DMS79 (cell line): ENCODE data around the gene CDHR5.
"Not testable (repeated sequence)": the region's sequence is repeated elsewhere in the genome, so short reads cannot be mapped to it uniquely, and the experiment has no call there.

Experiments
- DNase-seq: peaks from one replicate; lab custom pipeline; 2025; lab: John Stamatoyannopoulos, UW

The CDHR5 gene

DNA sequence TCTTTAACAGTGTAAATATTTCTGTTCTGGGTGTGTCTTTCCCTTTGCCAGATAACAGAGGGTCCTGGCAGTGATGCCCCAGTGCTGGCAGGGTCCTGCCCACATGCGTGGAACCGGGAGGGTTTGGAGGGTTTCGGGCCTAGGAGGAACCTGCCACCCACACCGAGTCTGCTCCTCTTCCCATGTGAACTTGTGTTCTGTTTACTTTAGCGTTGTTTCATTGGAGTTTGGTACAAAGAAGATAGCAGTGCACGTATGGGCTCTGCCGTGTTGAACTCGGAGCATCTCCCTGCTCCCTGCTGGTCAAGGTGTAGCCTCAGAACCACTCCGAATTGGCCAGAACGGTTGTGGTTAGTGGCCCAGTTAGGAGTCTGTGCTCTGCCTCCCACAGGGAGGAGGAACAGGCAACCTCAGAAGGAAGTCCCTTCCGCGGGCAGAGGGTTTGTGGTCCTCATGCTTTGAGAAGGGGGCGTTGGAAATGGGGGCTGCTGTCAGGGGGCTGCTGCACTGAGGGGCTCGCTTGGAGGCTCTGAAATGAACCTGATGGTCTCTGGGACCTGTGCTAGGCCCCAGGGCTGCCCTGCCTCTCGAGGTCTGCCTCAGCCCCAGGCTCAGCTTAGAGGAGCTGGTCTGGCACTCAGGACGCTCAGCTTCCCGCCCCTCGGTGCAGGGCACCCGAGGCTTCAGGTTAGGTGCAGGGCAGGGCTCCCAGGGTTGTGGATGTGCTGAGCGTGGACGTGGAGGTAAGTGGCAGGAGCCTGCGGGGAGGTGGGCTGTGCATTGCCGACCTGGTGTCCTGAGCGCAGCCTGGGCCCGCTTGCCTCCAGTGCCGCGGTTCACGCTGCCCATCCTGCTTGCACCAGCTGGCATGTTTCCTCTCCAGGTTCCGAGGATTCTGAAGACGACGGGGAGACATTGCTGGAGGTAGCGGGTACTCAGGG, 38.1 kb downstream of the CDHR5 start:
- no peak for DNase-seq

DNA sequence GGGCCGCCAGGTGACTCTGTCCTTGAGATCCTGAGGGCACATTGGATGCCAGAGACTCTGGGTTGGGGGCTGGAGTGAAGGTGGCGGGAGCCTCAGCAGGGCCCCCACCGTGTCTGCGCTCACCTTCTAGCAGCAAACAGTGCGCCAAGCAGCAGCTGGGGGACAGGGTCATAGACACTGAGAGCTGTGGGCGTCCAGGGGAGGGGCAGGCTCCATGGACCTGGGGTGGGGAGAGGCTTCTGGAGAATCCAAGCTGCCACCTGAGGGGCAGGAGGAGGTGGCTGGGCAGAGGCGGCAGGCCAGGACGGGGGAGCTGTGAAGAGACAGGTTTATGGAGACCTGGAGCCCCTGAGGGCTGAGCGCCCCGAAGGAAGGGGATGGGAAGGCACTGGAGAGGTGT, 40.5 kb downstream of the CDHR5 start:
- DNase-seq, result no peak

DNA sequence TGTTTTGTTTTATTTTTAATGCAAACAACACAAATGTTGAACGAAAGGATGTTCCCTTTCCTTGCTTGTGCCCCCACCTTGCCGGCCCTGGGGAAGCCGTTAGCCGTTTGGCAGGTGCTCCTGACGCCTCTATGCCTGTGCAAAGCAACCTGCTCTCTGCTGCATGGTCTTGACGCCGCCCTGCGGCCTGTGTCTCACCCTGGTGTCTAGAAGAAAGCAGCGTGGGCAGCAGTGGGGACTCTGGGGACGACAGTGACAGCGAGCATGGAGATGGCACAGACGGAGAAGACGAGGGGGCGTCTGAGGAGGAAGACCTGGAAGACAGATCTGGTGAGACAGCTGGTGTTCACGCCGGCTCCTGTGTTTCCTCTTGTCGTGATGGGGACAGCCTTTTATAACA, 43.0 kb downstream of the CDHR5 start:
- DNase-seq, result no peak

DNA sequence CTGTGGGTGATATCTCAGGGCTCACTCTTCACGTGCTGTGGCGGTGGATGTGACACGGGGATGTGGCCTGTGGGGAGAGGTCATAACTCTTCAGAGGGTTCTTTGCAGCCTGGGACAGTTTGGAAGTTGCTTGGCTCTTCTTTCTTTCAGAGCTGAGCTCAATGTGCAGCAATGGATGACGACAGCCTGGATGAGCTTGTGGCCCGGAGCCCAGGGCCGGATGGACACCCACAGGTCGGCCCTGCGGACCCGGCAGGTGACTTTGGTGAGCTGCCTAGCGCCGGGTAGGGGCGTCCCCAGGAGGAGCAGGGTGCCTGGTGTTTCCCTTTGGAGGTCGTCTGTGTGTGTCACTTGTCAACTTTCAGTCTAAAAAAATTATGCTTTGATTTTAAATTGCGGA, 43.4 kb downstream of the CDHR5 start:
- DNase-seq, result no peak

DNA sequence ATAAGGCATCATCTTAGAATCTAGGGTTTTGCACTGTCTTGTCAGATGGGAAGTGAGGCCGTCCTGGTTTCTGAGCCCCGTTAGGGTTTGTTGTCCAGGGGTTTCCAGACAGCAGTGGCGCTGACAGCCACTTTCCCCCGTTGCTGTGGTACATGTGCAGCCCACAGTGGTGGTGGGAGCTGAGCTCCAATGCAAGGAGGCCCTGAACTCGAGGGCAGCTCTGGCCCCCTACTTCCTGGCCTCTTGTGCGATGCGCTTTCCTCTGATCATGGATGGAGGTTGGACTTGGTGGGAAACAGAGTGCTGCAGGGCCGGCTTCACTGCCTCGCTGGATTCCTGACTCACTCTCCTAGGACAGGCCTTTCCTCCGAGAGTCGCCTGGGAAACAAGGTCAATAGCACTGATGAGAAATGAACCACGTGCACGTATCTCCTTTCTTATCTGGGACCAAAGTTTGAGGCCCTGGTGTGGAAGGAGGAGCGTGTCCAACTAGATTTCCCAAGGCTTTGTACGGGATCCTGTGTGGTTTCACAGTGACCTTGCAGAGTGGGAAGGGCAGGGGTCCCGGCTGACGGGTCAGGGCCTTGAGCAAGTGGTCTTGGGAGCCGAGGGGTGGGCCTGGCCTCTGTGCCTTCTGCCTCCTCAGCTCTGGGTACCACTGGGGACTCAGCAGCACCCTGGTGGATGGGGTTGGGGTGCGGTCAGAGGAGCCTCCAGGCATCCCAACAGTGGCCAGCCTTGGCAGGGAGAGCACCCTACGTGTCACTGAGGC, 44.7 kb downstream of the CDHR5 start:
- no peak for DNase-seq

DNA sequence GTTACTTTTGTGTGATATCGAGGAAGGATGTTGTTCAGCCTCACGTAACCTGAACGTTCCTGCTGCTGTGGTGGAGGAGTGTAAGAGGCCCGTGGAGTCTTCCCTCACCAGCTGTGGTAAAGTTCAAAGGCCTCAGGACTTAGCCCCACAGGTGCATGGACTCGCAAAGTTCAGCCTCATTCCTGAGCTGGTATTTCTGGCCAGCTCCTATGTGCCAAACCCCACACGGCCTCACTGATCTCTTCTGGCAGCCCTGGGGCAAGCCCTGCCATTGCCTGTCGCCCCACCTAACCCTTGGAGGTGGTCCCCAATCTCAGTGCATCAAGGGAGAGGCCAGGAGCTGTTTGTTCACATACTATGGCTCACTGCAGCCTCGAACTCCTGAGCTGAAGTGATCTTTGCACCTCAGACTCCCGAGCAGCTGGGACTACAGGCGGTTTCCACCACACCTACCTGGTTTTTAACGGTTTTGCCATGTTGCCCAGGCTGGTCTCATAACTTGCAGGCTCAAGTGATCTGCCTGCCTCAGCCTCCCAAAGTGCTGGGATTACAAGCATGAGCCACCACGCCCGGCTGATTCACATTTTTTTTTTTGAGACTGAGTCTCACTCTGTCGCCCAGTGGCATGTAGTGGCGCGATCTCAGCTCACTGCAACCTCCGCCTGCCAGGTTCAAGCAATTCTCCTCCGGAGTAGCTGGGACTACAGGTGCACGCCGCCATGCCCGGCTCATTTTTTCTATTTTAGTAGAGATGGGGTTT, 46.3 kb downstream of the CDHR5 start:
- no peak for DNase-seq

DNA sequence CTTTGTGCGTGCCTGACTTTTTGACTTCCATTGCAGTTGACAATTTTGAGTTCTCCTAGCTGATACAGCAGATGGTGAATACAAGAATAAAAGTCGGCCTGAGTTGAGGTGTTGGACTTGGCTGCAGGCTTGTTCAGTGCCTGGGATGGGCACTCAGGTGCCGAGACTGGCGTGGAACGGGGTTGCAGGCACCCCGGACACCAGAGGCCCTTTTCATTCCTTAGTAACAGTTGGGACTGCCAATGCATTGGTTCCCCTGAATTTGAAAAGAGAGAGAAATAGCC, 47.2 kb downstream of the CDHR5 start:
- DNase-seq, result no peak

DNA sequence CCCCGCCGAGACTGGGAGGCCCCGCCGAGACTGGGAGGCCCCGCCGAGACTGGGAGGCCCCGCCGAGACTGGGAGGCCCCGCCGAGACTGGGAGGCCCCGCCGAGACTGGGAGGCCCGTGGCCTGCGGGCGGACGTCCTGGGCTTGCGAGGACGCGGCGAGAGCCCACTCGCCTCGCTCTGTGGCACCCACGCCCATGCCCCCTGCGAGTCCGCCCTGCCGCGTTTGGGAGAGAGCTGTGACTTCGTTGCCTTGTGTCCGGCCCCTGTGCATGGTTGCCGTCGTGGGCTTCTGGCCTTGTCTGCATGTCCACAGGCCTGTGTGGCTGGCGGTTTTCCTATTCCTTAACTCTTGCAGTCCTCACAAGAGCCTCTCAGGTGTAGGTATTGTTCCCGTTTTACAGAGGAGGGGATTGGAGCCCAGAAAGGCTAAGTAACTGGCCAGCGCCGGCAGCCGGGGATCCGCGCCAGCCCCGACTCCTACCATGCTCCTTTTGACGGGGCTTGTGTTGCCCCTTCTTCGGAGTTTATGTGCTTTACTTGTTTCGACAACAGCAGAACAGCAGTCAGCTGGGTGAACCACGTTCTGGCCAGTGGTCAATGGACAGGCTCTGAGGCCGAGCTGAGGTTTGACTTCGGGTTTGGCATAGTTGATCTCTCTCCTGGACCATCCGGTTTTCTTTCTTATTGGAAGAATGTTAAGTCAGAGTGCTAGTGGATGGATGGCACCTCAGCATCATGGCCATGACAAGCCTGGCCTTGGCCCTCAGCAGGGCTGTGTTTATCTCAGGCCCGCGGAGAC, 47.7 kb downstream of the CDHR5 start:
- no peak for DNase-seq

DNA sequence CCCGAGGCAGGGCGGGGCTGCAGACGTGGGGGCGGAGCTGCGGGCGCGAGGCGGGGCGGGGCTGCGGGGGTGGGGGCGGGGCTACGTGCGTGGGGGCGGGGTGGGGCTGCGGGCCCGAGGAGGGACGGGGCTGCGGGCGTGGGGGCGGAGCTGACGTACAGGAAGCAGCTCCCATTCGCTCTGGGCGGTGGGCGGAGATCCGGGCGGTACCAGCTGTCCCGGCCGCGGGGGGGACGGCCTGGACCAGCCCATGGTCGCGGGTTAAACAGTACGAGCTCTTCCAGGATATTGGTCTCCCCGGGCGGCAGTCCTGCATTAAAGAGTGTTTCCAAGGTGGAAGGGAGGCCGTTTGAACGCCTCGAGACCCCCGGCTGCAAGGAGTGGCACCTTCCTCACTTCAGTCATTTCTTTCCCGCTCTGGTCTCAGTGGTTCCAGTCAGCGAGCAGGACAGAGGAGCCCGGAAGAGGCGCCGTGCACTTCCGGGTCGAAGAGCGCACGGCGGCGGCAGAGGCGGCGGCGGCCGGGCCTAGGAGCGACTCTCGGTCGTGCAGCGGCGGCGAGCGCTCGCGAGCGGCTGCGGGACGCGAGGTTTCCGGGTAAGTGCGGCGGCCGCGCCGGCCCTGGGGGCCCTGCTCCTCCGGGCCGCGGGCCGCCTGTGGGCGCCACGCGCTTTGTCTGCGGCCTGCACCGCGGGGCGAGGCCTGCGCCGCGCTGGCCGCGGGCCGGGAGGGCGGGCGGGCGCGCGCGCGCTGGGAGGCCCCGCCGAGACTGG, 48.6 kb downstream of the CDHR5 start, which contains the start of gene PHRF1:
Gene PHRF1 (plus strand): TSS at position 475 of the 773 bp plus-strand sequence. CDS start 5,043 bp downstream, outside the sequence.
- DNase-seq, result peak; percentile 61

DNA sequence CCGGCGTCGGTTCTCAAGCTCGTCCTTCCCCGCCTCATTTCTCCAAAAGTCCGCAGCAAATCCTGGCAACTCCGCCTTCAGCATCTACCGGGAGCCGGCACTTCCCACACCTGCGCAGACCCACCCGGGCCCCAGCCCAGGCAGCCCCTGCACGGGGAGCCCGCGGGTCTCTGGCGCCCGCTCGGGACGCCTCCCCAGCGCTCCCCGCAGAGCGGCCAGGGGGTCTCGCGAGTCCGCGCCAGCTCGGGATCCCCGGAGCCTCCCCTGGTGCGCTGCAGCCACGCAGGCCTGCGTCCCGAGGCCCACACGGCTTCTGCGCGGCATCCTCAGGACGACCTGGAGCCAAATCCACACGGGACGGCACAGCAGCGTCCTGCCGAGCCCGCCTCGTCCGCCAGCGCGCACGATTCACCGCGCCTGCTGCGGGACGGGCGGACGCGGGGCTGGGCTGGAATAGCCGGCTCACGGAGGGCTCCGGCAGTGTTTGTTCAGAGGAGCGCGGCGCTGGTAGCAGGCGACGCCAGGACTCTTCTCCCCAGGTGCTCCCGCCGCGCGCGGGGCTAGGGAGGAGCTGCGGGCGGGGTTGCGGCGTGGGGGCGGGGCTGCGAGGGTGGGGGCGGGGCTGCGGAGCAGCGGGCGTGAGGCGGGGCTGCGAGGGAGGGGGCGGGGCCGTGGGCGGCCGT, 49.3 kb downstream of the CDHR5 start:
- DNase-seq, result no peak

DNA sequence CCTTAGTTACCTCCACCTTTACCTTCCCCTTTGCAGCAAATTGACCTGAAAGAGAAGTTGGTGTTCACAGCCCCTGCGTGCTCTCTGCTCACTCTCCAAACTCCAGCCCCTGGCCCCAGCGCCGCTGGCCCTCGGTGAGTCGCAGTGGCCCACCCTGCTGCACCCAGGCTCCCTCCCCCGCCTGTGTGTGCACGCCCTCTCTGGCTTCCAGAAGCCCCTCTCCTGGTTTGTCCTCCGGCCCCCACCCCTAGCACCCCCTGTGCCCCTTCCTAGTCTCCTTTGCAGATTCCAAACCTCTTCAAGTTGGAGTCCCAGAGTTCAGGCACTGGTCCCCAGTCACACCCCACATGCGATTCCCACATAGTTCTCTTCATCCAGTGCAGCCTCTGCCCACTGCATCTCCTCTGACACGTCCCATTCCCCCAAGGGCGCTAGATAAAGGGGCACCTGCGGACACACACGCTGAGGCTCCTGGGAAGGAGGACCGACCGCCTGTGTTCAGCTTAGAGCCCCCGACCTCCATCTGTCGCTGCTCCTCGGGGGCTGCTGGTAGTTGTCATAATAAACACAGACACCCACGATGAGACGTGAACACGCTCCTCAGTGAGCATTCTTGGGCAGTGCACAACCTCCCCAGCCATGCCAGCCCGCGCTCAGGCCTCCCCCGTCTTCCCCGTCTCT, 50.0 kb downstream of the CDHR5 start:
- no peak for DNase-seq

DNA sequence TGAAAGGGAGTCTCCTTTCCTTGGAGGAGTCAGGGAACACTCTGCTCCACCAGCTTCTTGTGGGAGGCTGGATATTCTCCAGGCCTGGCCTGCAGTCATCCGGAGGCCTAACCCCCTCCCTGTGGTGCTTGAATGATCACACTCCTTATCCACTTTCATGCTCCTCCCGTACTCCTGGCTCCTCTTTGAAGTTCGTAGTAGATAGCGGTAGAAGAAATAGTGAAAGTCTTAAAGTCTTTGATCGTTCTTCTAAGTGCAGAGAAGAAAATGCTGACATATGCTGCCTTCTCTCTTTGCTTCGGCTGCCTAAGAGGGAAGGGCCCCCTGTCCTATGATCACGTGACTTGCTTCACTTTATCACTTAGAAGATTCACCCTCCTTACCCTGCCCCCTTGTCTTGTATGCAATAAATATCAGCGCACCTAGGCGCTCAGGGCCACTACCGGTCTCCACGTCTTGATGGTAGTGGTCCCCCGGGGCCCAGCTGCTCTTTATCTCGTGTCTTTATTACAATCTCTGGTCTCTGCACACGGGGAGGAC, 50.7 kb downstream of the CDHR5 start:
- DNase-seq, result not testable (repeated sequence)

DNA sequence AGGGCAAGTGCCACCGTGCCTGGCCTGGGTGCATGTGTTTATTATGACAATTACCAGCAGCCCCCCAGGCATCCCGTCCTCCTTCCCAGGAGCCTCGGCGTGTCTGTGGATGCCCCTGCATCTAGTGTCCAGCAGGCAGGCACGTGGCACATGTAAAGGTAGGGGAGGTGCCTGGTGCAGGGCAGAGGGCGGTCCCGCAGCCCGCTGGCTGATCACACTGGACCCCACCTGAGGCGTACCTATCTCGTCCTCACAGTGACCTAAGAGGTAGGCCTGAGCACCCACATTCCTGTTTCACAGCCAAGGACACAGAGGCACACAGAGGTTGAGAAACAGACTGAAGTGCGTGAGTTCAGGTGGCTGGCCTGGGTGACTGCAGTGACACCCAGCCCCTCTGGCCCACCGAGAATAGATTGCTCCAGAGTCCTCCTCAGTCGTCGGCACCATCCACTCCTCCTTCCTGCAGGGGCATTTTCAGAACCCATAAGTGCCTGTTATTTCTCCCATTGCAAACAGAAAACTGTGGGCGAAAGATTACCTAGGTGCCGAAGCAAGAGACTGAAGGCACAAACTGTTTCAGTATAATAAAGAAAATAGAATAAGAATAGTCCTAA, 51.5 kb downstream of the CDHR5 start:
- DNase-seq, result no peak

DNA sequence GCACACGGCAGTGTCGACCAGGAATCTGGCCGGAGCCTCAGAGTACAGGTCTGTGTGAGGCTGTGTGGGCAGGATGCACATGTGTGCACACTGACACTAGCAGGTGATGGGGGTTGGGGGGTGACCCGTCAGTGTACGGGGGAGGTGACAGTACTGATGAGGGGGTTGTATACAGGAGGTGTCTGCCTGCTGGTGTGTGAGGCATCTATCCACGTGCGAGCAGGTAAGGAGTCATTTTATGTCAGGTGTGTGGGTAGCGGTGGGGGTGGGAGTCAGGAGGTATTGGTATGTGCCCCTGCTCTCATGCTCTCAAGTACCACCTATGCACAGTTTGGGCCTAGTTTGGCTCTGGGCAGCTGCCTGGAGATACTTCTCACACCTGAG, 53.0 kb downstream of the CDHR5 start:
- DNase-seq, result no peak

DNA sequence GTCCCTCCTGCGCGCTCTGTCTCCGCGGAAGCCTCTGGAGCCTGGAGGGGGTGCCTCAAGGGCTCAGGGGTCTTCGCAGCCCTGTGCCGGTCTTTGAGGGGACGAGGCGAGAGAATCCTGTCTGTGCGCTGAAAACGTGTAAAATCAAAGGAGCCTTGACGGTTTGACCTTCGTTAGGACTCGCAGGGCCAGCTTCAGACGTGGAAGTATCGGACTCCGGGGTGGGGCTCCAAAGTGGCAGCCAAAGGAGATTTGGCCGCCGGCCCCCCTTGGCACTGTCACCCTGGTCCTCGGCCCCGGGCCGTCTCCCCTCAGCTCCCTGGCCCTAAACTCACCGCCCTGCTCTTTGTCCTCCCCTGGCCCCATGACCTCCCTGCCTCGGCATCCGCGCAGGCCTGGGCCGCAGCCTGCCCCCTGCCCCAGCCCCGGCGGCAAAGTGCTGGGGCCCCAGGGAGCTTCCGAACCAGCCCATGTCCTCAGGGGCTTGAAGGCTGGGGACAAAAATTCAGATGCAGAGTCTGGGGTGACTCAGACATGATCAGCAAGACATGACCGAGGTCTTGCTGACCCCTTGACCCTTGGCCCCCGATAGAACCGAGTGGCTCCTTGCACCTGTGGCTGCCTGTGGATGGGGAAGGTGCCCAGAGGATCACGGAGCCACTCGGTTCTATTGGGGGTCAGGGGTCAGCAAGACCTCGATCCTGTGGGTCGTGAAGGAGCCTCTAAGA, 55.4 kb downstream of the CDHR5 start:
- DNase-seq, result no peak

DNA sequence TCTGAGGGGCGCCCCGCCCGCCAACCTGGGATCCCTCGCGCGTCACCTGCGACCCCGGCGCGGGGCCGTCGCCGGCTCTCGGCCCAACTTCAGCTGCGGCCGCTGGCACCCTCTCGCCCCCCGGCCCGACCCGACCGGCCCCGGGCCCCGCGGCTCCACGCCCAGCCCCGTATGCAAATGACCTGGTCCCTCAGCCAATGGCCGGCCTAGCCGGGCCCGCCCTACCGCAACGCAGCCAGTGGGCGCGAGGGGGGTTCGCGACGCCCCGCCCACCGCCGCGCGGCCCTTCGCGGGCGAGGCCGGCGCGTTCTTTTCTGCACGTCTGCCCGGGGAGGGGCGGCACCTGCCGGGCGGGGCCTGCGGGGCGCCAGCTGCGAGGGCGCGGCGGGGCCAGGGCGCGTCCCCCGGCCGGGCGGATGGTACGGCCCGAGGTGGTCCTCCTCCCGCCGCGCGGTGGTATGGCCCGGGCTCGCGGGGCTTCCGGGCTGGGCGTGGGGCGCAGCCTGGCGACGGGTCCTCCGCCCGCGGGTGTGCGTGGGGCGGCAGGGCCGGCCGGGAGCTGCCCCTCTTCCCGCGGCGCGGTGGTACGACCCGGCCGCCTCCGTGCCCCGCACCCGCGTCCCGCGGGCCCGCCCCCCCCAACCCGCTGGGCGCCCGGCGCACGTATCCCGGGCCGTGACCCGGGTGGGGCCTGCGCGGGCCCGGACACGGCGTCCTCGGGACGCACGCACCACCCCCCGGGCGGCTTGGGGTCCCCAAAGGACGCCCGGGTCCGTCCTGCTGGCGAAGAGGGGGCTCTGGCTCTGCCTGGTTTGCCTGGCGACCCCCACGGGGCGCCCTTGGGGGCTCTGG, 56.2 kb downstream of the CDHR5 start:
- DNase-seq, result peak; percentile 73

DNA sequence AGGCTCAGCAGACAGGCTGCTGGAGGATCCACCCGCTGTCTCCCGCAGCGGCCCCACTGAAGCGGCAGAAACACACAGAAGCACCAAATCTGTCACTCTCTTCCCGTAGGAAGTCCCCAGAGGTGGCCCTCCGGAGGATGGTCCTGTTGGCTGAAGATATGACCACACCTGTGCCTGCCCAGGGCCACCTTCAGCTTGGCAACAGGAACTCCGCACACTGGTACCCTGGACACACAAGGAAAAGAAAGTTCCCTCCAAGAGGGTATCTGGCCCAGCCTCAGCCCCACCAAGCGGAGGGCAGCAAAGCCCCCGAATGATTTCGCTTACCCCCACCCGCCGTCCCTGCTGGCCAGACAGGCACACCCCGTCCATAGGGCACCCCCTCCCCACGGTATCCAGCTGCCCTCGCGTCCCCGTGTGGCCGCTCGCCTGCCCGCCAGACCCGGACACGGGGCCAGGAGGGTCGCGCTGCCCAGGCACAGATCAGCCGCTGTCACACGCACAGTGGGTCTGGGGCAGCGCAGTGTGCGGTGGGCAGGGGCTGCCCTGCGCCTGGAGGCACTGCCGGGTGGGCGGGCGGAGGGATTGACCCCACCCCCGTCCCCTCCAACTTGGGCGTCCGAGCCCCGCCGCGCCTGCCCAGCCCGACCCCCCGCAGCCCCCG, 57.0 kb downstream of the CDHR5 start:
- DNase-seq, result no peak
